RWPE2 (cell line): ENCODE measurements around the gene NRXN2.

Experiments used
- ATAC-seq: fragments of 200-7000 bp; cut with Tn5 transposase; 3 replicates; pipeline ENCODE4 v1.9.1; 2021; ENCODE audit warnings: low read depth
- DNase-seq: peaks from one replicate; pipeline ENCODE4 v3.0.0-alpha.2; 2020; ENCODE audit warnings: low spot score
- H3K27ac ChIP-seq: fragments of 450-650 bp; 2 replicates; pipeline ENCODE4 v1.5.1; 2017; ENCODE audit warnings: mild to moderate bottlenecking; ENCODE audit not compliant: poor library complexity, severe bottlenecking
- H3K27me3 ChIP-seq: fragments of 250-450 bp; sonication (Bioruptor Pico); 2 replicates; pipeline ENCODE4 v1.5.1; 2021; ENCODE audit warnings: mild to moderate bottlenecking, moderate library complexity; ENCODE audit not compliant: insufficient read depth, poor library complexity, severe bottlenecking
- H3K36me3 ChIP-seq: fragments of 250-450 bp; sonication (Bioruptor Pico); 2 replicates; pipeline ENCODE4 v1.5.1; 2020; ENCODE audit warnings: low read depth, mild to moderate bottlenecking, moderate library complexity
- H3K4me1 ChIP-seq: fragments of 250-450 bp; sonication (Bioruptor Pico); 2 replicates; pipeline ENCODE4 v1.5.1; 2021; ENCODE audit warnings: mild to moderate bottlenecking, moderate library complexity; ENCODE audit not compliant: insufficient read depth, poor library complexity, severe bottlenecking
- H3K4me3 ChIP-seq: fragments of 250-450 bp; sonication (Bioruptor Pico); 2 replicates; pipeline ENCODE4 v1.5.1; 2021; ENCODE audit warnings: mild to moderate bottlenecking, moderate library complexity; ENCODE audit not compliant: severe bottlenecking
- H3K9me3 ChIP-seq: fragments of 250-450 bp; sonication (Bioruptor Pico); 2 replicates; pipeline ENCODE4 v1.5.1; 2021; ENCODE audit warnings: mild to moderate bottlenecking, moderate library complexity; ENCODE audit not compliant: severe bottlenecking
- TF ChIP-seq, protein P1 (sequence below): fragments of 450-650 bp; IDR thresholded peaks from one replicate; pipeline ENCODE4 v1.5.1; 2017; ENCODE audit warnings: mild to moderate bottlenecking, moderate library complexity; ENCODE audit not compliant: poor library complexity, severe bottlenecking

Gene NRXN2

GRCh38 chr11:64694026-64694755 is 28.8 kb downstream of the NRXN2 start:
- no peak overlapping the region for H3K4me3 ChIP-seq
- peaks cover 2% of the 10 kb centered on the region for H3K27me3 ChIP-seq
- TF ChIP-seq, protein P1, sequence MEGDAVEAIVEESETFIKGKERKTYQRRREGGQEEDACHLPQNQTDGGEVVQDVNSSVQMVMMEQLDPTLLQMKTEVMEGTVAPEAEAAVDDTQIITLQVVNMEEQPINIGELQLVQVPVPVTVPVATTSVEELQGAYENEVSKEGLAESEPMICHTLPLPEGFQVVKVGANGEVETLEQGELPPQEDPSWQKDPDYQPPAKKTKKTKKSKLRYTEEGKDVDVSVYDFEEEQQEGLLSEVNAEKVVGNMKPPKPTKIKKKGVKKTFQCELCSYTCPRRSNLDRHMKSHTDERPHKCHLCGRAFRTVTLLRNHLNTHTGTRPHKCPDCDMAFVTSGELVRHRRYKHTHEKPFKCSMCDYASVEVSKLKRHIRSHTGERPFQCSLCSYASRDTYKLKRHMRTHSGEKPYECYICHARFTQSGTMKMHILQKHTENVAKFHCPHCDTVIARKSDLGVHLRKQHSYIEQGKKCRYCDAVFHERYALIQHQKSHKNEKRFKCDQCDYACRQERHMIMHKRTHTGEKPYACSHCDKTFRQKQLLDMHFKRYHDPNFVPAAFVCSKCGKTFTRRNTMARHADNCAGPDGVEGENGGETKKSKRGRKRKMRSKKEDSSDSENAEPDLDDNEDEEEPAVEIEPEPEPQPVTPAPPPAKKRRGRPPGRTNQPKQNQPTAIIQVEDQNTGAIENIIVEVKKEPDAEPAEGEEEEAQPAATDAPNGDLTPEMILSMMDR, result no peak

DNA sequence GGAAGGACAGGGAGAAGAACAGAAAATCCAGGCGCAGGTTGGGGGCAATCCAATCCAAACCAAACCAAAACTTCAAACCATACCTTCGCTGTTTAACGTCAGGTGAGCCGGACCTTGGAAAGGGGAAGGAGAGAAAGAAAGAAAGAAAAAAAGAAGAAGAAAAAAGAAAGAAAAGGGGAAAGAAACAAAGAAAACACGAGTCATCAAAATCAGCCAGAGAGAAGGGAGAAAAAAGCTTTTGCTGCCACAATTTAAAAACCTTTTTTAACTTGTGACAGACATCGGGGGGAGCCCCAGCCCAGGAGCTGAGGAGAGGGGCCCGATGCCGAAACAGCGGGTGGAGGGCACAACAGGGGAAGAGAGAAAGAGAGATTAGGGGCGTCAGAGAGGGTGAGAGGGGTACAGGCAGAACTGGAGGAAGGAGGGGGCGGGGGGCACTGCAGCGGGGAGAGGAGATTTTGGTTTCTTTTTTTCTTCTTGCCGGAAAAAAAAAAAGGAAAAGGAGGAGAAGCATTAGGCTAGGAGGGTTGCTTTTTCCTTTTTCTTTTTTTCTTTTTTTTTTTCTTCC is 30.1 kb downstream of the NRXN2 start:
- H3K36me3 ChIP-seq, result no peaks in the 10 kb centered on the region
- H3K4me3 ChIP-seq, result no peak overlapping the region
- peaks cover 2% of the 10 kb centered on the region for H3K27me3 ChIP-seq
- no peaks in the 10 kb centered on the region for H3K4me1 ChIP-seq
- ATAC-seq (no peak), DNase-seq (no peak)
- no peak overlapping the region for H3K27ac ChIP-seq
- no peaks in the 10 kb centered on the region for H3K9me3 ChIP-seq
- TF ChIP-seq, protein P1, result peak; percentile 7

More at GRCh38 chr11:64694026-64694755, 28.8 kb downstream of the NRXN2 start:
- DNase-seq (no peak), ATAC-seq (no peak)
- no peaks in the 10 kb centered on the region for H3K4me1 ChIP-seq
- H3K27ac ChIP-seq, result no peak overlapping the region
- no peaks in the 10 kb centered on the region for H3K36me3 ChIP-seq
- H3K9me3 ChIP-seq, result no peaks in the 10 kb centered on the region

DNA sequence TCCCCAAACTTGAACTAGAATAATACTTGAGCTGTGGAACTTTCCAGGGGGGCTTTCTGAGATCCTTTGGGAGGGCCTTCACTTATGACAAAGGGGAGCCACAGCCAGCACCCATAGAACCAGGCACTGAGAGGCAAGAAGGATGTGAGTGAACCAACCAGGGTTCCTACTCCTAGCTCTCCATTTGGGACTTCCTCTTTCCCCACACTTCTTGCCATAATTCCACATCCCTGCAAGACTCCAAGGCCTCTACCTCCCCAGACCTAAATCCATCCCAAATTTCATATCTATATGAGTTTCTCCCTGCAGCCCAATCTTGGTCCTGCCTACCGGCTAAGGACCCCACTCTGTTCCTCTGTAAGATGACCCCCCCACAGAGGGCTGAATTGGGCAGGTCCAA is 31.5 kb downstream of the NRXN2 start:
- no peaks in the 10 kb centered on the region for H3K4me1 ChIP-seq
- peaks cover 2% of the 10 kb centered on the region for H3K27me3 ChIP-seq
- H3K27ac ChIP-seq, result no peak overlapping the region
- no peak for DNase-seq
- no peaks in the 10 kb centered on the region for H3K9me3 ChIP-seq
- no peak overlapping the region for H3K4me3 ChIP-seq
- ATAC-seq, result no peak
- H3K36me3 ChIP-seq, result no peaks in the 10 kb centered on the region
- TF ChIP-seq, protein P1, result no peak

DNA sequence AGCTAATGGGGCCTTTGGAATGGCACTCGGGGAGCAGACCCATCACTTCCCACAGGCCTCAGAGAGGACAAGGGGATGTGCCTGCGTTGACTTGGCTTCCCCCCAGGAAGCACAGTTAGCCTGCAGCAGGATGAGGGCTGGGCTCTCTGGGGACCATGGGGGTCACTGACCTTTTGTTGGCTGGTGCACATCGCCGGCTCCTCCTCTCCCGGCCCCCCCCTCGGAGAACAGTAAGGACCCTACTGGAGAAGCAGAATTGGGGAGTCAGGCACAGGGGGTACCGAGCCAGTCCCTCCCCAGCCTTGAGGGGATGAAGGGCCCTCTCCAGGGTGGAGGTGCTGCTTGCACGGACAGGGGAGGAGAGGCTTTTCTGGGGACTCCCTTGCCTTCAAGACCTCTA is 32.8 kb downstream of the NRXN2 start:
- H3K4me3 ChIP-seq, result no peak overlapping the region
- H3K4me1 ChIP-seq, result no peaks in the 10 kb centered on the region
- TF ChIP-seq, protein P1, result no peak
- H3K9me3 ChIP-seq, result no peaks in the 10 kb centered on the region
- H3K27me3 ChIP-seq, result peaks cover 2% of the 10 kb centered on the region
- DNase-seq (no peak), ATAC-seq (no peak)
- H3K27ac ChIP-seq, result no peak overlapping the region
- no peaks in the 10 kb centered on the region for H3K36me3 ChIP-seq

- Histone ChIP-seq H3K9me3 (no peaks in the 10 kb centered on the region), H3K27me3 (peaks cover 2% of the 10 kb centered on the region), H3K27ac (no peak overlapping the region), H3K36me3 (no peaks in the 10 kb centered on the region), H3K4me3 (no peak overlapping the region), H3K4me1 (peaks cover 12% of the 10 kb centered on the region)
- TF ChIP-seq, protein P1, result peak; percentile 94
- DNase-seq (peak; percentile 78), ATAC-seq (peak; percentile 70)
Measured at GRCh38 chr11:64688534-64688982, 34.4 kb downstream of the NRXN2 start.
